Right lobe of liver (tissue), 4 donors: ENCODE data around the gene BAG1.

ENCODE experiments used
- POLR2A ChIP-seq: fragments of 450-650 bp; IDR thresholded peaks from one replicate; pipeline ENCODE4 v1.6.1; 2017; ENCODE audit warnings: antibody characterized with exemption, mild to moderate bottlenecking
- TF ChIP-seq, protein P1 (sequence below), 4 donors: fragments of 200-600 bp in 3 of 4; fragments of 450-650 bp in 1 of 4; IDR thresholded peaks; one replicate each; pipeline versions ENCODE4 v1.5.1 to v1.8.0; 2016 to 2022; ENCODE audit warnings: antibody characterized with exemption in 4 of 4, mild to moderate bottlenecking in 2 of 4
- donor health status: DM: no; HTN: no; CAD: no.
- donor health status: DM: no; HTN: no; CAD: no.
- donor health status: DM: no; HTN: yes; CAD: no.

DNA sequence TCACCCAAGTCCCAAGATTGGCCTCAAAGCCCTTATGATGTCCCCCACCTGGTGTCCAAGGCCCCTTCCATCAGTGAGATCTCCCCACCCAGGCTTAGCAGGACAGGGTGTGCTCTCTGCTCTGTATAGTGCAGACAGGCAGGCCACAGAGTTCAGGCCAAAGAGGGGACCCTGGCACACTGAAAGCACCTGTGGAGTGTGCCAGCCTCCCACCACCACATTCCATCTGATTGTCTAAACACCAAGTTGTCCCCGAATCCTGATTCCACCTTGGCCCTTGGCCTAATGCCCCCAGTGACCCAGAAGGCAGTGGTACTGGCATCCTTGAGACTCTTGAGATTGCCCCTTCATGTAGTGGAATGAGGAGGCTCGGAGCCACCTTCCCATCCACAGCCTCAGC lies 19.2 kb downstream of the BAG1 start:
- TF ChIP-seq, protein P1, sequence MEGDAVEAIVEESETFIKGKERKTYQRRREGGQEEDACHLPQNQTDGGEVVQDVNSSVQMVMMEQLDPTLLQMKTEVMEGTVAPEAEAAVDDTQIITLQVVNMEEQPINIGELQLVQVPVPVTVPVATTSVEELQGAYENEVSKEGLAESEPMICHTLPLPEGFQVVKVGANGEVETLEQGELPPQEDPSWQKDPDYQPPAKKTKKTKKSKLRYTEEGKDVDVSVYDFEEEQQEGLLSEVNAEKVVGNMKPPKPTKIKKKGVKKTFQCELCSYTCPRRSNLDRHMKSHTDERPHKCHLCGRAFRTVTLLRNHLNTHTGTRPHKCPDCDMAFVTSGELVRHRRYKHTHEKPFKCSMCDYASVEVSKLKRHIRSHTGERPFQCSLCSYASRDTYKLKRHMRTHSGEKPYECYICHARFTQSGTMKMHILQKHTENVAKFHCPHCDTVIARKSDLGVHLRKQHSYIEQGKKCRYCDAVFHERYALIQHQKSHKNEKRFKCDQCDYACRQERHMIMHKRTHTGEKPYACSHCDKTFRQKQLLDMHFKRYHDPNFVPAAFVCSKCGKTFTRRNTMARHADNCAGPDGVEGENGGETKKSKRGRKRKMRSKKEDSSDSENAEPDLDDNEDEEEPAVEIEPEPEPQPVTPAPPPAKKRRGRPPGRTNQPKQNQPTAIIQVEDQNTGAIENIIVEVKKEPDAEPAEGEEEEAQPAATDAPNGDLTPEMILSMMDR (IDR thresholded peaks at IDR 0.05) = no peak
- no peak for TF ChIP-seq POLR2A
